ENCODE data around the gene CD300LG. TPM values are rescaled to one million over a fixed set of nuclear protein-coding genes. Genes with fewer than 3 reads are reported as not detected.

CD300LG gene
- total RNA-seq, 6 experiments from 2014 or later, result 0.12 to 0.73 (median 0.55) TPM; not detected in 1

DNA sequence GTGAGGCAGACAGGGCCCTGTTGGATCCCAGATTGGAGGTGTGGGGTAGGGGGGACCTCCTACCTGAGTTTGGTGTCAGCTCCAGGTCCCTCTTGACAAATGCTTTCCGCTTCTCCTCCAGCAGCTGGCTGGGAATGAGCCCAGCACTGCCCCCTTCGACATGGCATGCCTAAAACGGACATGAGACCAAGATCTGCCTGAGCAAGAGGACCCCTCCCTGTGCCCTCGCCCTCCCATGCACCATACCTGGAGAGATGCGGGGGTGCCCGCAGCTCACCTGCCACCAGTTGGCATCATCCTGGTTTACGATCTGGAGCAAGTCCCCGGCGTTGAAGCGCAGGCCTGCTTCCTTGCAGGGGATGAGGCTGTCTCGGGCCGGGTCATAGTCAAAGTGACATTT, 34.2 kb downstream of the CD300LG start:
- Histone ChIP-seq H3K27ac (no peak overlapping the region), H3K27me3 (no peaks in the 10 kb centered on the region), H3K36me3 (no peaks in the 10 kb centered on the region), H3K4me3 (no peak overlapping the region), H3K4me1 (no peaks in the 10 kb centered on the region), H3K9me3 (no peaks in the 10 kb centered on the region)
- no CpG with 5 or more reads among the region's 12 CpGs for WGBS (ENCODE audit: insufficient coverage, low coverage, low lambda C conversion rate, missing lambda C conversion rate)
- ATAC-seq, result no peak
- DNase-seq, result no peak
- TF ChIP-seq POLR2A (IDR thresholded peaks at IDR 0.05), result no peak
- TF ChIP-seq, protein P1, sequence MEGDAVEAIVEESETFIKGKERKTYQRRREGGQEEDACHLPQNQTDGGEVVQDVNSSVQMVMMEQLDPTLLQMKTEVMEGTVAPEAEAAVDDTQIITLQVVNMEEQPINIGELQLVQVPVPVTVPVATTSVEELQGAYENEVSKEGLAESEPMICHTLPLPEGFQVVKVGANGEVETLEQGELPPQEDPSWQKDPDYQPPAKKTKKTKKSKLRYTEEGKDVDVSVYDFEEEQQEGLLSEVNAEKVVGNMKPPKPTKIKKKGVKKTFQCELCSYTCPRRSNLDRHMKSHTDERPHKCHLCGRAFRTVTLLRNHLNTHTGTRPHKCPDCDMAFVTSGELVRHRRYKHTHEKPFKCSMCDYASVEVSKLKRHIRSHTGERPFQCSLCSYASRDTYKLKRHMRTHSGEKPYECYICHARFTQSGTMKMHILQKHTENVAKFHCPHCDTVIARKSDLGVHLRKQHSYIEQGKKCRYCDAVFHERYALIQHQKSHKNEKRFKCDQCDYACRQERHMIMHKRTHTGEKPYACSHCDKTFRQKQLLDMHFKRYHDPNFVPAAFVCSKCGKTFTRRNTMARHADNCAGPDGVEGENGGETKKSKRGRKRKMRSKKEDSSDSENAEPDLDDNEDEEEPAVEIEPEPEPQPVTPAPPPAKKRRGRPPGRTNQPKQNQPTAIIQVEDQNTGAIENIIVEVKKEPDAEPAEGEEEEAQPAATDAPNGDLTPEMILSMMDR (IDR thresholded peaks at IDR 0.05), result no peak
- intact Hi-C loops (cut with DNase I), result no loop called here

DNA sequence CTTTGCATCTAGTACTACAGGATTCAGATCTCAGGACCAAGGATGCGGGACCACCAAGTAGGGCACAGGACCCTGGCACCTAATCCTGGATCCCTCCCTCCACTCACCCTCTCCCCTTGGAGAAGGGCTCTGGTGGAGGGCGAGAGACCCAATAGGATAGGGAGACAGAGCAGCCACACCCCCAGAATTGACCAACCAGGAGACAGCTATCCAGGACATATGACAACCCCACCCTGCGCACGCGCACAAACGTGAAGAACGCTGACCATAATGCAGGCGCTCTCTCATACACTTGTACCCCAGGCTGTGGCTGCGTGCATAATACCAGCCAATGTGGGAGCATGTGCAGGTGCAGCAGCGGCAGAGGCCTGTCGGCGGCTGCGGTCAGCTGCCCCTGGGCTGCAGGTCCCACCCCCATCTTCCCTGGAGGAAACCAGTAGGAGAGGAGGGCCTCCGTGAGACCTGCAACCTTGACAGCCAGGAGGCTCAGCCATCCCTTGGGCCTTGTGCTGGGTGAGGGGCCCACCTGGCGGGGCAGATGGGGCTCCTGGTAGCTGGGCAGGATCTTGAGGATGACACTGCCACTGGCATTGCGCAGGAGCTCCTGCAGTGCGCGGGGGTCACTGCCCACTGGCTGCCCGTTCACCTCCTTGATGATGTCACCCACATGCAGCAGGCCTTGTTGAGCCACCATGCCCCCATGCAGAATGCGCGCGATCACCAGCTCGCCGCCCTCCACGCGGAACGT, 35.0 kb downstream of the CD300LG start:
- Histone ChIP-seq H3K36me3 (no peaks in the 10 kb centered on the region), H3K27ac (no peak overlapping the region), H3K9me3 (no peaks in the 10 kb centered on the region), H3K4me3 (no peak overlapping the region), H3K4me1 (no peaks in the 10 kb centered on the region), H3K27me3 (no peaks in the 10 kb centered on the region)
- ATAC-seq (no peak), DNase-seq (no peak)
- intact Hi-C loops (cut with DNase I), result no loop called here
- WGBS (ENCODE audit: insufficient coverage, low coverage, low lambda C conversion rate, missing lambda C conversion rate), result no CpG with 5 or more reads among the region's 27 CpGs
- TF ChIP-seq, protein P1 (IDR thresholded peaks at IDR 0.05), result no peak
- no peak for TF ChIP-seq POLR2A (IDR thresholded peaks at IDR 0.05)

DNA sequence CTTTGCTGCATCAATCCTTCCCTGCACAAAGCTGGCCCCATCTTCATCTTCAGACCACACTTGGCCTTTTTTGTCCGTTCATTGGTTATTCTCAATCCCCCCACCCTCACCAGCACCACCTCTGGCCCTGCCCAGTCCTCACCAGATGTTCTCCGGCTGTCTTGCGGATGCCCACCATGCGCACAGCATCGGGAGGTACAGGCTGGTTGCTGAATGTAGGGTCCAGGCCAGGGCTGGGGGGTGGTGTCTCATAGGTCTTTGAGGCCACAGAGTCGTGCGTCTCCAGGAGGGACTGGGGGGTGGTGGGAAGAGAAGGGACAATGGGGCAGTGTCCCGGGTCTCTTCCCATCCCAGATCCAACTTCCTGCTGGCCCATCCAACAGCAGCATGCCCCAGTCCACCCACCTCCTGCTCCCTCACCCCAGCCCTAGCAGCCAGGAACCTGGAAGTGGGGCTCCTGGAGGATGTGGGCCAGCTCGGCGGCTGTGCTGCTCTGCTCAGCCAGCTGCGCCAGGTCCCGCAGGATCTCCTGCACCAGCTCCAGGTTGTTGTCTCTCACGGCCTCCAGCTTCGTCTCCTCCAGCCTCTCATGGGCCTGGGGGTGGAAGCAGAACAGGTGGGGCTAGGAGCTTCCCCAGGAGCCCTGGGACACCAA, 35.9 kb downstream of the CD300LG start:
- Histone ChIP-seq H3K27me3 (no peaks in the 10 kb centered on the region), H3K36me3 (no peaks in the 10 kb centered on the region), H3K9me3 (no peaks in the 10 kb centered on the region), H3K4me3 (no peak overlapping the region), H3K27ac (no peak overlapping the region), H3K4me1 (no peaks in the 10 kb centered on the region)
- DNase-seq (no peak), ATAC-seq (no peak)
- 78% methylated on average over 12 of the region's 14 CpGs for WGBS (ENCODE audit: insufficient coverage, low coverage, low lambda C conversion rate, missing lambda C conversion rate)
- TF ChIP-seq, protein P1 (IDR thresholded peaks at IDR 0.05), result no peak
- no peak for TF ChIP-seq POLR2A (IDR thresholded peaks at IDR 0.05)
- intact Hi-C loops (cut with DNase I), result no loop called here

GRCh38 chr17:43888548-43888947, 41.6 kb downstream of the CD300LG start:
- H3K27me3 ChIP-seq, result no peaks in the 10 kb centered on the region
- ATAC-seq (no peak), DNase-seq (no peak)
- no peak overlapping the region for H3K4me3 ChIP-seq
- H3K27ac ChIP-seq, result no peak overlapping the region
- intact Hi-C loops (cut with DNase I), result no loop called here
- no peaks in the 10 kb centered on the region for H3K9me3 ChIP-seq
- TF ChIP-seq, protein P1 (IDR thresholded peaks at IDR 0.05), result no peak
- TF ChIP-seq POLR2A (IDR thresholded peaks at IDR 0.05), result no peak
- no peaks in the 10 kb centered on the region for H3K4me1 ChIP-seq
- WGBS (ENCODE audit: insufficient coverage, low coverage, low lambda C conversion rate, missing lambda C conversion rate), result 59% methylated on average over 4 of the region's 4 CpGs
- no peaks in the 10 kb centered on the region for H3K36me3 ChIP-seq

Measured in right lobe of liver (tissue), 6 donors.